H9 (cell line): ENCODE measurements around the gene RBKS. TPM values are rescaled to one million over a fixed set of nuclear protein-coding genes. Genes with fewer than 3 reads are reported as not detected.

Experiments
- DNase-seq: peaks from one replicate; pipeline ENCODE4 v3.0.0-alpha.2; 2017
- H2AFZ ChIP-seq: one replicate; pipeline ENCODE4 v1.6.1; 2013; ENCODE audit warnings: mild to moderate bottlenecking, low read length, control low read depth, moderate library complexity
- H2AK5ac ChIP-seq: 2 replicates; pipeline ENCODE4 v1.6.1; 2013; ENCODE audit warnings: low read length, control low read depth, mixed read lengths; ENCODE audit not compliant: insufficient read length
- H2BK120ac ChIP-seq: one replicate; pipeline ENCODE4 v1.6.1; 2013; ENCODE audit warnings: low read depth, mild to moderate bottlenecking, low read length, control low read depth, inconsistent platforms; ENCODE audit not compliant: poor library complexity, severe bottlenecking
- H2BK12ac ChIP-seq: 2 replicates; pipeline ENCODE4 v1.6.1; 2013; ENCODE audit warnings: low read length, control low read depth, mixed read lengths, low read depth; ENCODE audit not compliant: insufficient read length
- H2BK15ac ChIP-seq: 2 replicates; pipeline ENCODE4 v1.6.1; 2013; ENCODE audit warnings: low read depth, low read length, control low read depth
- H2BK20ac ChIP-seq: one replicate; pipeline ENCODE4 v1.6.1; 2013; ENCODE audit warnings: low read depth, mild to moderate bottlenecking, low read length, control low read depth, inconsistent platforms; ENCODE audit not compliant: poor library complexity, severe bottlenecking
- H2BK5ac ChIP-seq: 2 replicates; pipeline ENCODE4 v1.6.1; 2013; ENCODE audit warnings: low read length, control low read depth, mixed read lengths; ENCODE audit not compliant: insufficient read length
- H3K14ac ChIP-seq: 2 replicates; pipeline ENCODE4 v1.6.1; 2013; ENCODE audit warnings: low read length, control low read depth; ENCODE audit not compliant: insufficient read depth
- H3K18ac ChIP-seq: 2 replicates; pipeline ENCODE4 v1.6.1; 2013; ENCODE audit warnings: low read depth, mild to moderate bottlenecking, mixed read lengths, low read length, control low read depth; ENCODE audit not compliant: insufficient read length
- H3K23ac ChIP-seq: 2 replicates; pipeline ENCODE4 v1.6.1; 2013; ENCODE audit warnings: low read length, control low read depth, mixed read lengths, low read depth; ENCODE audit not compliant: insufficient read length
- H3K23me2 ChIP-seq: 2 replicates; pipeline ENCODE4 v1.6.1; 2013; ENCODE audit warnings: low read depth, mild to moderate bottlenecking, mixed read lengths, low read length, control low read depth; ENCODE audit not compliant: insufficient read length, poor library complexity, severe bottlenecking
- H3K27ac ChIP-seq: 2 replicates; pipeline ENCODE4 v1.5.1; 2013; ENCODE audit warnings: low read length, control low read depth, mixed read lengths, low read depth; ENCODE audit not compliant: insufficient read length
- H3K27me3 ChIP-seq: 2 replicates; pipeline ENCODE4 v1.6.1; 2013; ENCODE audit warnings: low read length, control low read depth, inconsistent platforms; ENCODE audit not compliant: insufficient read depth
- H3K4ac ChIP-seq: 2 replicates; pipeline ENCODE4 v1.6.1; 2013; ENCODE audit warnings: low read depth, mild to moderate bottlenecking, control low read depth, inconsistent platforms, low read length, moderate library complexity
- H3K4me1 ChIP-seq: 2 replicates; pipeline ENCODE4 v1.6.1; 2013; ENCODE audit warnings: low read length, control low read depth, inconsistent platforms; ENCODE audit not compliant: insufficient read depth
- H3K4me2 ChIP-seq: 2 replicates; pipeline ENCODE4 v1.6.1; 2013; ENCODE audit warnings: low read length, control low read depth, mixed read lengths; ENCODE audit not compliant: insufficient read length, insufficient read depth
- H3K56ac ChIP-seq: 2 replicates; pipeline ENCODE4 v1.6.1; 2013; ENCODE audit warnings: low read depth, mild to moderate bottlenecking, mixed read lengths, low read length, control low read depth; ENCODE audit not compliant: insufficient read length
- H3K79me1 ChIP-seq: 2 replicates; pipeline ENCODE4 v1.6.1; 2013; ENCODE audit warnings: low read depth, mild to moderate bottlenecking, moderate library complexity, low read length, control low read depth, inconsistent platforms; ENCODE audit not compliant: insufficient read depth, poor library complexity, severe bottlenecking
- H3K79me2 ChIP-seq: 2 replicates; pipeline ENCODE4 v1.6.1; 2013; ENCODE audit warnings: low read length, control low read depth, inconsistent platforms; ENCODE audit not compliant: insufficient read depth
- H3K9ac ChIP-seq: 2 replicates; pipeline ENCODE4 v1.6.1; 2013; ENCODE audit warnings: low read length, control low read depth, mixed read lengths; ENCODE audit not compliant: insufficient read length; ENCODE audit errors: extremely low read depth
- H3K9me3 ChIP-seq: one replicate; pipeline ENCODE4 v1.6.1; 2013; ENCODE audit warnings: low read depth, low read length, inconsistent platforms; ENCODE audit not compliant: control insufficient read depth
- H3T11ph ChIP-seq: one replicate; pipeline ENCODE4 v1.6.1; 2013; ENCODE audit warnings: mild to moderate bottlenecking, low read length, control low read depth, inconsistent platforms
- H4K20me1 ChIP-seq: one replicate; pipeline ENCODE4 v1.6.1; 2013; ENCODE audit not compliant: control insufficient read depth, insufficient read length, insufficient read depth
- H4K5ac ChIP-seq: 2 replicates; pipeline ENCODE4 v1.6.1; 2013; ENCODE audit warnings: low read depth, mild to moderate bottlenecking, mixed read lengths, low read length, control low read depth; ENCODE audit not compliant: insufficient read length
- H4K8ac ChIP-seq: replicated peaks from 2 replicates; pipeline ENCODE4 v1.6.1; 2013; ENCODE audit warnings: low read length, control low read depth, mixed read lengths, low read depth; ENCODE audit not compliant: insufficient read length
- H4K91ac ChIP-seq: 2 replicates; pipeline ENCODE4 v1.6.1; 2013; ENCODE audit warnings: low read depth, mild to moderate bottlenecking, moderate library complexity, mixed read lengths, low read length, control low read depth; ENCODE audit not compliant: insufficient read length
- H3K27ac Mint-ChIP-seq, 3 experiments: 2 replicates in 2 of 3; 3 replicates in 1 of 3; pipeline ENCODE4 v1.8.0; 2020 to 2021; ENCODE audit warnings: mixed read lengths in 3 of 3, mild to moderate bottlenecking in 1 of 3, moderate library complexity in 1 of 3
- H3K27me3 Mint-ChIP-seq: 2 replicates; pipeline ENCODE4 v1.8.0; 2021; ENCODE audit warnings: low read depth, mild to moderate bottlenecking, moderate library complexity, mixed read lengths
- H3K36me3 Mint-ChIP-seq, 3 experiments: 2 replicates in 2 of 3; 3 replicates in 1 of 3; pipeline ENCODE4 v1.8.0; 2020 to 2021; ENCODE audit warnings: low read depth in 3 of 3, mixed read lengths in 3 of 3; ENCODE audit not compliant: insufficient read depth in 1 of 3
- H3K4me1 Mint-ChIP-seq, 2 experiments: 2 replicates each; pipeline ENCODE4 v1.8.0; 2020; ENCODE audit warnings: mixed read lengths in 2 of 2
- H3K4me3 Mint-ChIP-seq, 2 experiments: 2 replicates in 1 of 2; 3 replicates in 1 of 2; pipeline ENCODE4 v1.8.0; 2020 to 2021; ENCODE audit warnings: mild to moderate bottlenecking in 2 of 2, mixed read lengths in 2 of 2, moderate library complexity in 1 of 2
- H3K9me3 Mint-ChIP-seq, 2 experiments: 2 replicates in 1 of 2; 3 replicates in 1 of 2; pipeline ENCODE4 v1.8.0; 2020; ENCODE audit warnings: mild to moderate bottlenecking in 2 of 2, mixed read lengths in 2 of 2, moderate library complexity in 1 of 2
- CTCF ChIP-seq: fragments of 200-600 bp; sonication (generic); conservative IDR thresholded peaks from 3 replicates; pipeline ENCODE4 v1.8.0; 2021; ENCODE audit warnings: antibody characterized with exemption, mild to moderate bottlenecking
- WGBS: extraction: QIAGEN DNeasy Blood & Tissue Kit; methylation state at CpG from one replicate; pipeline ENCODE4 v1.1.7; 2013; ENCODE audit warnings: missing lambda C conversion rate, low lambda C conversion rate, mixed read lengths; ENCODE audit not compliant: insufficient read length; ENCODE audit errors: extremely low coverage; 5-methylcytosine and 5-hydroxymethylcytosine counted together
- total RNA-seq: library from RNA; stranded (reverse); gene quantifications from 2 replicates; pipeline ENCODE4 v1.2.1, GENCODE V29; 2021

Gene RBKS
- total RNA-seq, 1 experiment from 2014 or later: 2.3 TPM

GRCh38 chr2:27808418-27808817, 81.8 kb downstream of the RBKS start:
- no peaks in the 10 kb centered on the region for H3K9me3 Mint-ChIP-seq
- H3K36me3 Mint-ChIP-seq: no peaks in the 10 kb centered on the region
- H3K4ac ChIP-seq: no peak overlapping the region
- H2AFZ ChIP-seq: no peak overlapping the region
- H3K4me1 Mint-ChIP-seq: no peaks in the 10 kb centered on the region
- no peak overlapping the region for H2BK20ac ChIP-seq
- no peak overlapping the region for H3K56ac ChIP-seq
- H3K27ac Mint-ChIP-seq: no peak overlapping the region
- TF ChIP-seq CTCF: no peak
- H4K5ac ChIP-seq: no peak overlapping the region
- DNase-seq: no peak
- no peaks in the 10 kb centered on the region for H3K79me2 ChIP-seq
- no peak overlapping the region for H3T11ph ChIP-seq
- no peak overlapping the region for H2BK12ac ChIP-seq
- no peak overlapping the region for H2BK15ac ChIP-seq
- H3K18ac ChIP-seq: no peak overlapping the region
- no peak overlapping the region for H2BK120ac ChIP-seq
- no peak overlapping the region for H3K9ac ChIP-seq
- no peaks in the 10 kb centered on the region; the same call in 1 of the 2 replicates for H3K27me3 ChIP-seq
- no peak overlapping the region for H3K27ac ChIP-seq
- H4K91ac ChIP-seq: no peak overlapping the region
- H4K20me1 ChIP-seq: no peaks in the 10 kb centered on the region
- H3K27me3 Mint-ChIP-seq: no peaks in the 10 kb centered on the region; the same call in 1 of the 2 replicates
- H3K23me2 ChIP-seq: no peaks in the 10 kb centered on the region
- no peaks in the 10 kb centered on the region for H3K79me1 ChIP-seq
- H3K23ac ChIP-seq: no peak overlapping the region
- H3K9me3 ChIP-seq: no peaks in the 10 kb centered on the region
- H3K4me2 ChIP-seq: no peak overlapping the region
- H2AK5ac ChIP-seq: no peak overlapping the region
- H4K8ac ChIP-seq: no peak overlapping the region
- no peaks in the 10 kb centered on the region for H3K4me1 ChIP-seq
- H3K14ac ChIP-seq: no peak overlapping the region
- H2BK5ac ChIP-seq: no peak overlapping the region
- no peak overlapping the region for H3K4me3 Mint-ChIP-seq
- no CpG with 5 or more reads among the region's 2 CpGs for WGBS
